Left ventricle myocardium inferior (tissue), 1 donor: ENCODE measurements around the gene CREB3L4. TPM values are rescaled to one million over a fixed set of nuclear protein-coding genes. Genes with fewer than 3 reads are reported as not detected.
"Not testable (repeated sequence)": the region's sequence is repeated elsewhere in the genome, so short reads cannot be mapped to it uniquely, and the experiment has no call there.

Source experiments
- DNase-seq: peaks from one replicate; pipeline ENCODE4 v3.0.0-alpha.2; 2020
- H3K27ac ChIP-seq: fragments of 200-600 bp; replicated peaks from 2 replicates; pipeline ENCODE4 v1.8.0; 2021
- H3K27me3 ChIP-seq: fragments of 200-600 bp; 2 replicates; pipeline ENCODE4 v1.8.0; 2021; ENCODE audit warnings: low read depth
- H3K36me3 ChIP-seq: fragments of 200-600 bp; 2 replicates; pipeline ENCODE4 v1.8.0; 2021
- H3K4me1 ChIP-seq: fragments of 200-600 bp; 2 replicates; pipeline ENCODE4 v1.8.0; 2021
- H3K4me3 ChIP-seq: fragments of 200-600 bp; 2 replicates; pipeline ENCODE4 v1.8.0; 2021; ENCODE audit warnings: mild to moderate bottlenecking, moderate library complexity
- H3K9me3 ChIP-seq: fragments of 200-600 bp; replicated peaks from 2 replicates; pipeline ENCODE4 v1.8.0; 2021
- CTCF ChIP-seq: fragments of 200-600 bp; IDR thresholded peaks from 2 replicates; pipeline ENCODE4 v1.8.0; 2021; ENCODE audit warnings: antibody characterized with exemption, mild to moderate bottlenecking, borderline replicate concordance
- intact Hi-C: fragments of 100-400 bp; cut with micrococcal nuclease; formaldehyde crosslinking; loops from one replicate; pipeline ENCODE4 v1.11.0; 2022
- total RNA-seq: library from RNA; stranded (reverse); fragmentation: NEBNext Ultra II Directional; extraction: Animal tissue kit (Norgen Biotek cat#: 25700); gene quantifications from one replicate; pipeline ENCODE4 v1.2.1, GENCODE V29; 2021
- donor health status: DM: no; HTN: yes; CAD: no; lungs with severe emphysema.

Gene CREB3L4
- total RNA-seq, 1 donor from 2014 or later: 4.8 TPM

- no peaks in the 10 kb centered on the region for H3K27me3 ChIP-seq
- DNase-seq: peak; percentile 90
- peak within 1 kb of the TSS; percentile 94 for H3K27ac ChIP-seq
- intact Hi-C loops: no loop called here
- TF ChIP-seq CTCF: peak; percentile 13
- H3K4me1 ChIP-seq: peaks cover 37% of the 10 kb centered on the region
- peak within 1 kb of the TSS; percentile 87 for H3K4me3 ChIP-seq
- H3K36me3 ChIP-seq: peaks cover 39% of the 10 kb centered on the region
- H3K9me3 ChIP-seq: no peaks in the 10 kb centered on the region
Measured at GRCh38 chr1:153977250-153978240, 9.8 kb downstream of the CREB3L4 start, which contains the start of gene JTB. Gene JTB, minus strand, starts transcription at chr1:153977674. Its CDS starts 422 bp downstream, at chr1:153977252.

- H3K9me3 ChIP-seq: no peaks in the 10 kb centered on the region
- H3K36me3 ChIP-seq: peaks cover 40% of the 10 kb centered on the region
- intact Hi-C loops: no loop called here
- H3K27me3 ChIP-seq: no peaks in the 10 kb centered on the region
- H3K27ac ChIP-seq: peak overlapping the region; percentile 94
- no peak for DNase-seq
- H3K4me1 ChIP-seq: peaks cover 37% of the 10 kb centered on the region
- H3K4me3 ChIP-seq: peak overlapping the region; percentile 87
- TF ChIP-seq CTCF: no peak
Measured at GRCh38 chr1:153978274-153978909, 10.7 kb downstream of the CREB3L4 start.

- H3K27ac ChIP-seq, intact Hi-C loops: not testable (repeated sequence)
- peaks cover 36% of the 10 kb centered on the region for H3K36me3 ChIP-seq
Measured at GRCh38 chr1:153979091-153979490, 11.4 kb downstream of the CREB3L4 start.

GRCh38 chr1:153981735-153982134 lies 14.0 kb downstream of the CREB3L4 start:
- H3K36me3 ChIP-seq: peaks cover 12% of the 10 kb centered on the region
- peaks cover 53% of the 10 kb centered on the region for H3K4me1 ChIP-seq
- intact Hi-C loops: loop anchor here (10.0 kb wide), 2 partner anchors 187 to 307 kb away; partner anchors contain the start of genes ILF2 and NPR1
- H3K4me3 ChIP-seq, H3K27me3 ChIP-seq, DNase-seq, H3K9me3 ChIP-seq: not testable (repeated sequence)
- peak overlapping the region; percentile 25 for H3K27ac ChIP-seq

More at GRCh38 chr1:153979091-153979490, 11.4 kb downstream of the CREB3L4 start:
- H3K4me3 ChIP-seq, H3K27me3 ChIP-seq, H3K9me3 ChIP-seq, DNase-seq: not testable (repeated sequence)
- peaks cover 41% of the 10 kb centered on the region for H3K4me1 ChIP-seq

- H3K4me3 ChIP-seq: peak overlapping the region; percentile 74
- peaks cover 12% of the 10 kb centered on the region for H3K36me3 ChIP-seq
- H3K4me1 ChIP-seq: peaks cover 32% of the 10 kb centered on the region
- no peak for DNase-seq
- intact Hi-C loops: loop anchor here (10.0 kb wide), 2 partner anchors 190 to 310 kb away; partner anchors contain the start of genes ILF2 and NPR1
- TF ChIP-seq CTCF: no peak
- peak overlapping the region; percentile 91 for H3K27ac ChIP-seq
- no peaks in the 10 kb centered on the region for H3K9me3 ChIP-seq
- no peaks in the 10 kb centered on the region for H3K27me3 ChIP-seq
Measured at GRCh38 chr1:153984123-153984894, 16.6 kb downstream of the CREB3L4 start.
